ENCODE data around the gene IFNA4.
"Not testable (repeated sequence)": the region's sequence is repeated elsewhere in the genome, so short reads cannot be mapped to it uniquely, and the experiment has no call there.

IFNA4 gene

GRCh38 chr9:21213411-21214326 lies 26.3 kb upstream of the IFNA4 start:
- H3K36me3 ChIP-seq (ENCODE audit: control insufficient read depth in 2 of 2, insufficient read depth in 1 of 2, low read length in 2 of 2); H3K27ac ChIP-seq (ENCODE audit: extremely low read depth, low read depth, low read length); H3K9me3 ChIP-seq (ENCODE audit: control insufficient read depth, insufficient read depth, low read depth, low read length); H3K4me3 ChIP-seq (ENCODE audit: low read depth, low read length); H3K4me1 ChIP-seq (ENCODE audit: control insufficient read depth, insufficient read depth, low read length): not testable (repeated sequence)
- 0 out of 2 replicates have a peak, but pooled peaks have one; percentile 31 for TF ChIP-seq PRDM1 (tag by site-specific recombination; IDR thresholded peaks at IDR 0.05)
- ChIA-PET CTCF (interaction anchor here (0.6 to 2.7 kb wide), 16 partner anchors 10 to 582 kb away, joined by 3 to 17 read pairs (median 4); no protein-coding TSS in a partner anchor), POLR2A (interaction anchor here (1.1 kb wide), 1 partner anchor 18 kb away, joined by 3 read pairs; no protein-coding TSS in a partner anchor)

- H3K9me3 ChIP-seq (ENCODE audit: control insufficient read depth, insufficient read depth, low read depth, low read length); H3K4me1 ChIP-seq (ENCODE audit: control insufficient read depth, insufficient read depth, low read length); H3K36me3 ChIP-seq (ENCODE audit: control insufficient read depth in 2 of 2, insufficient read depth in 1 of 2, low read length in 2 of 2); H3K27ac ChIP-seq (ENCODE audit: extremely low read depth, low read depth, low read length); POLR2A ChIA-PET; H3K4me3 ChIP-seq (ENCODE audit: low read depth, low read length): not testable (repeated sequence)
- CTCF ChIA-PET: interaction anchor here (0.9 to 2.0 kb wide), 4 partner anchors 9 to 243 kb away, joined by 3 to 8 read pairs (median 6); no protein-coding TSS in a partner anchor
These were observed 24.8 kb upstream of the IFNA4 start for GRCh38 chr9:21212160-21212559.

GRCh38 chr9:21210782-21211181 lies 23.4 kb upstream of the IFNA4 start:
- POLR2A ChIA-PET; H3K9me3 ChIP-seq (ENCODE audit: control insufficient read depth, insufficient read depth, low read depth, low read length); H3K4me1 ChIP-seq (ENCODE audit: control insufficient read depth, insufficient read depth, low read length); H3K36me3 ChIP-seq (ENCODE audit: control insufficient read depth in 2 of 2, insufficient read depth in 1 of 2, low read length in 2 of 2); H3K4me3 ChIP-seq (ENCODE audit: low read depth, low read length); H3K27ac ChIP-seq (ENCODE audit: extremely low read depth, low read depth, low read length): not testable (repeated sequence)
- CTCF ChIA-PET: interaction anchor here (0.9 to 2.0 kb wide), 2 partner anchors 16 kb away, joined by 4 to 8 read pairs; no protein-coding TSS in a partner anchor

GRCh38 chr9:21210311-21210710 lies 22.9 kb upstream of the IFNA4 start:
- CTCF ChIA-PET: interaction anchor here (0.9 kb wide), 1 partner anchor 15 kb away, joined by 4 read pairs; no protein-coding TSS in a partner anchor
- Histone ChIP-seq H3K27ac (ENCODE audit: extremely low read depth, low read depth, low read length) (no peak overlapping the region), H3K9me3 (ENCODE audit: control insufficient read depth, insufficient read depth, low read depth, low read length) (no peaks in the 10 kb centered on the region), H3K4me3 (ENCODE audit: low read depth, low read length) (no peak overlapping the region), H3K4me1 (ENCODE audit: control insufficient read depth, insufficient read depth, low read length) (no peaks in the 10 kb centered on the region), H3K36me3 (ENCODE audit: control insufficient read depth in 2 of 2, insufficient read depth in 1 of 2, low read length in 2 of 2) (no peaks in the 10 kb centered on the region)
- TF ChIP-seq SCRT2 (tag by site-specific recombination; IDR thresholded peaks at IDR 0.05): no peak
- no peak for TF ChIP-seq ZNF768 (tag by site-specific recombination; IDR thresholded peaks at IDR 0.05)
- POLR2A ChIA-PET: no interaction called here

GRCh38 chr9:21207043-21207442 lies 19.7 kb upstream of the IFNA4 start, which contains the start of gene IFNA10:
Gene IFNA10, minus strand, starts transcription at chr9:21207143. Its CDS starts 46 bp downstream, at chr9:21207097.
- POLR2A ChIA-PET: not testable (repeated sequence)

GRCh38 chr9:21205204-21205603 lies 17.8 kb upstream of the IFNA4 start:
- Histone ChIP-seq H3K9me3 (ENCODE audit: control insufficient read depth, insufficient read depth, low read depth, low read length) (no peaks in the 10 kb centered on the region), H3K4me1 (ENCODE audit: control insufficient read depth, insufficient read depth, low read length) (no peaks in the 10 kb centered on the region), H3K36me3 (ENCODE audit: control insufficient read depth in 2 of 2, insufficient read depth in 1 of 2, low read length in 2 of 2) (no peaks in the 10 kb centered on the region), H3K4me3 (ENCODE audit: low read depth, low read length) (no peak overlapping the region), H3K27ac (ENCODE audit: extremely low read depth, low read depth, low read length) (no peak overlapping the region)
- CTCF ChIA-PET: no interaction called here
- TF ChIP-seq ZEB2 (tag by site-specific recombination; IDR thresholded peaks at IDR 0.05): no peak
- no peak for TF ChIP-seq ZBTB44 (tag by site-specific recombination; IDR thresholded peaks at IDR 0.05)
- no peak for TF ChIP-seq OVOL3 (tag by site-specific recombination; IDR thresholded peaks at IDR 0.05)
- TF ChIP-seq ZNF292 (tag by site-specific recombination; IDR thresholded peaks at IDR 0.05; ENCODE audit: borderline replicate concordance, low read depth): no peak
- TF ChIP-seq ZNF639 (tag by site-specific recombination; IDR thresholded peaks at IDR 0.05): no peak
- no peak for TF ChIP-seq ZNF398 (tag by site-specific recombination; IDR thresholded peaks at IDR 0.05)
- no peak for TF ChIP-seq ZNF830 (tag by site-specific recombination; IDR thresholded peaks at IDR 0.05; ENCODE audit: low read depth)
- no peak for TF ChIP-seq ZNF768 (tag by site-specific recombination; IDR thresholded peaks at IDR 0.05)
- TF ChIP-seq SP2 (tag by site-specific recombination; IDR thresholded peaks at IDR 0.05): no peak
- TF ChIP-seq ZNF121 (tag by site-specific recombination; IDR thresholded peaks at IDR 0.05): no peak
- TF ChIP-seq ZNF157 (tag by site-specific recombination; IDR thresholded peaks at IDR 0.05): no peak
- POLR2A ChIA-PET: no interaction called here

More at GRCh38 chr9:21207043-21207442, 19.7 kb upstream of the IFNA4 start, which contains the start of gene IFNA10:
- H3K27ac ChIP-seq (ENCODE audit: extremely low read depth, low read depth, low read length); H3K36me3 ChIP-seq (ENCODE audit: control insufficient read depth in 2 of 2, insufficient read depth in 1 of 2, low read length in 2 of 2); H3K4me3 ChIP-seq (ENCODE audit: low read depth, low read length); H3K4me1 ChIP-seq (ENCODE audit: control insufficient read depth, insufficient read depth, low read length); H3K9me3 ChIP-seq (ENCODE audit: control insufficient read depth, insufficient read depth, low read depth, low read length): not testable (repeated sequence)
- CTCF ChIA-PET: interaction anchor here (0.6 to 1.4 kb wide), 4 partner anchors 12 to 770 kb away, joined by 3 to 5 read pairs (median 5); no protein-coding TSS in a partner anchor

Data from HEK293 (cell line).